ENCODE measurements around the gene GYG2.

Gene GYG2

GRCh38 chrX:2819345-2820135 lies 9.2 kb upstream of the GYG2 start:
- DNase-seq: no peak

- no peak for DNase-seq
These were observed 8.5 kb upstream of the GYG2 start for GRCh38 chrX:2820136-2820771.

- no peak for DNase-seq
These were observed 4.8 kb upstream of the GYG2 start for GRCh38 chrX:2823795-2824386.

GRCh38 chrX:2824886-2825285 lies 3.8 kb upstream of the GYG2 start:
- no peak for DNase-seq

- no peak for DNase-seq
These were observed 255 bp downstream of the GYG2 start for GRCh38 chrX:2828959-2829411.

- DNase-seq: no peak
These were observed 928 bp downstream of the GYG2 start for GRCh38 chrX:2829469-2830246.

GRCh38 chrX:2831471-2832228 lies 2.9 kb downstream of the GYG2 start:
- DNase-seq: no peak

- DNase-seq: no peak
These were observed 9.2 kb downstream of the GYG2 start for GRCh38 chrX:2837961-2838360.

- DNase-seq: no peak
These were observed 12.2 kb downstream of the GYG2 start for GRCh38 chrX:2840961-2841360.

- DNase-seq: no peak
These were observed 12.8 kb downstream of the GYG2 start for GRCh38 chrX:2841537-2841936.

GRCh38 chrX:2846992-2847391 lies 18.3 kb downstream of the GYG2 start:
- DNase-seq: no peak

GRCh38 chrX:2848871-2849301 lies 20.2 kb downstream of the GYG2 start:
- DNase-seq: no peak

- no peak for DNase-seq
These were observed 26.2 kb downstream of the GYG2 start for GRCh38 chrX:2854918-2855317.

GRCh38 chrX:2855761-2856160 lies 27.0 kb downstream of the GYG2 start:
- no peak for DNase-seq

GRCh38 chrX:2857566-2857965 lies 28.8 kb downstream of the GYG2 start:
- DNase-seq: no peak

GRCh38 chrX:2859197-2859797 lies 30.6 kb downstream of the GYG2 start:
- no peak for DNase-seq

GRCh38 chrX:2862404-2862803 lies 33.7 kb downstream of the GYG2 start:
- DNase-seq: no peak

GRCh38 chrX:2863646-2864045 lies 34.9 kb downstream of the GYG2 start:
- DNase-seq: no peak

GRCh38 chrX:2867206-2867605 lies 38.5 kb downstream of the GYG2 start:
- DNase-seq: no peak

GRCh38 chrX:2870650-2871049 lies 41.9 kb downstream of the GYG2 start:
- DNase-seq: no peak

GRCh38 chrX:2871831-2872230 lies 43.1 kb downstream of the GYG2 start:
- DNase-seq: no peak

GRCh38 chrX:2872671-2873277 lies 44.0 kb downstream of the GYG2 start:
- DNase-seq: no peak
